GM12872 (cell line): ENCODE measurements around the gene ARHGAP18.

ENCODE experiments used
- CTCF ChIP-seq: IDR thresholded peaks from 3 replicates; pipeline ENCODE4 v1.5.1; 2011; ENCODE audit warnings: low read depth, mild to moderate bottlenecking, low read length, moderate library complexity; ENCODE audit not compliant: insufficient read depth

ARHGAP18 gene

GRCh38 chr6:129623008-129623732, 86.8 kb downstream of the ARHGAP18 start:
- TF ChIP-seq CTCF, result no peak

GRCh38 chr6:129621252-129621651, 88.7 kb downstream of the ARHGAP18 start:
- TF ChIP-seq CTCF, result peak; percentile 63

GRCh38 chr6:129620234-129620610, 89.8 kb downstream of the ARHGAP18 start:
- no peak for TF ChIP-seq CTCF

- TF ChIP-seq CTCF, result no peak
Measured at GRCh38 chr6:129619579-129620233, 90.3 kb downstream of the ARHGAP18 start.

- TF ChIP-seq CTCF, result no peak
Measured at GRCh38 chr6:129617986-129618385, 92.0 kb downstream of the ARHGAP18 start.

- no peak for TF ChIP-seq CTCF
Measured at GRCh38 chr6:129615496-129615895, 94.5 kb downstream of the ARHGAP18 start.

- TF ChIP-seq CTCF, result no peak
Measured at GRCh38 chr6:129615020-129615419, 95.0 kb downstream of the ARHGAP18 start.
